ENCODE results near the gene TMIGD2. TPM values are rescaled to one million over a fixed set of nuclear protein-coding genes. Genes with fewer than 3 reads are reported as not detected.

TMIGD2 gene
- total and polyA plus RNA-seq, 2 experiments from 2014 or later = not detected

GRCh38 chr19:4294389-4294788 lies 7.8 kb downstream of the TMIGD2 start:
- Histone ChIP-seq H3K27ac (no peak overlapping the region), H3K27me3 (no peaks in the 10 kb centered on the region), H2AFZ (no peak overlapping the region), H3K9me2 (replicated peaks; ENCODE audit: insufficient read depth) (no peaks in the 10 kb centered on the region), H3K79me2 (no peaks in the 10 kb centered on the region), H3K9me3 (ENCODE audit: low read depth) (no peaks in the 10 kb centered on the region), H3K4me1 (ENCODE audit: insufficient read depth) (no peaks in the 10 kb centered on the region), H3K36me3 (replicated peaks; ENCODE audit: insufficient read depth, low read depth) (no peaks in the 10 kb centered on the region), H3K4me3 (no peak overlapping the region), H3K4me2 (no peak overlapping the region), H4K20me1 (ENCODE audit: insufficient read depth, poor library complexity, severe bottlenecking) (no peaks in the 10 kb centered on the region)
- DNase-seq (ENCODE audit: low spot score) = no peak
- 65% methylated on average over 10 of the region's 10 CpGs for WGBS (ENCODE audit: low lambda C conversion rate, missing lambda C conversion rate)
- TF ChIP-seq EZH2phosphoT487 (IDR thresholded peaks at IDR 0.05; ENCODE audit: low read depth, severe bottlenecking, unreplicated experiment) (no peak), EZH2 (IDR thresholded peaks at IDR 0.05; ENCODE audit: borderline replicate concordance) (no peak), CTCF (IDR thresholded peaks at IDR 0.05; ENCODE audit: poor library complexity) (no peak)

GRCh38 chr19:4292515-4292914 lies 9.7 kb downstream of the TMIGD2 start:
- no peak overlapping the region for H2AFZ ChIP-seq
- 87% methylated on average over 15 of the region's 15 CpGs for WGBS (ENCODE audit: low lambda C conversion rate, missing lambda C conversion rate)
- no peak overlapping the region for H3K27ac ChIP-seq
- no peak overlapping the region for H3K4me2 ChIP-seq
- H3K36me3 ChIP-seq (replicated peaks; ENCODE audit: insufficient read depth, low read depth) = no peaks in the 10 kb centered on the region
- TF ChIP-seq CTCF (IDR thresholded peaks at IDR 0.05; ENCODE audit: poor library complexity) (no peak), EZH2 (IDR thresholded peaks at IDR 0.05; ENCODE audit: borderline replicate concordance) (no peak), EZH2phosphoT487 (IDR thresholded peaks at IDR 0.05; ENCODE audit: low read depth, severe bottlenecking, unreplicated experiment) (no peak)
- DNase-seq (ENCODE audit: low spot score) = no peak
- H3K9me3 ChIP-seq (ENCODE audit: low read depth) = no peaks in the 10 kb centered on the region
- no peaks in the 10 kb centered on the region for H3K4me1 ChIP-seq (ENCODE audit: insufficient read depth)
- H4K20me1 ChIP-seq (ENCODE audit: insufficient read depth, poor library complexity, severe bottlenecking) = no peaks in the 10 kb centered on the region
- H3K27me3 ChIP-seq = no peaks in the 10 kb centered on the region
- H3K9me2 ChIP-seq (replicated peaks; ENCODE audit: insufficient read depth) = no peaks in the 10 kb centered on the region
- no peaks in the 10 kb centered on the region for H3K79me2 ChIP-seq
- no peak overlapping the region for H3K4me3 ChIP-seq

GRCh38 chr19:4291184-4291732 lies 10.9 kb downstream of the TMIGD2 start:
- Histone ChIP-seq H3K9me2 (replicated peaks; ENCODE audit: insufficient read depth) (no peaks in the 10 kb centered on the region), H3K4me3 (no peak overlapping the region), H3K27me3 (no peaks in the 10 kb centered on the region), H4K20me1 (ENCODE audit: insufficient read depth, poor library complexity, severe bottlenecking) (no peaks in the 10 kb centered on the region), H3K4me2 (no peak overlapping the region), H3K27ac (no peak overlapping the region), H2AFZ (no peak overlapping the region), H3K9me3 (ENCODE audit: low read depth) (no peaks in the 10 kb centered on the region), H3K4me1 (ENCODE audit: insufficient read depth) (no peaks in the 10 kb centered on the region), H3K79me2 (no peaks in the 10 kb centered on the region), H3K36me3 (replicated peaks; ENCODE audit: insufficient read depth, low read depth) (no peaks in the 10 kb centered on the region)
- TF ChIP-seq EZH2 (IDR thresholded peaks at IDR 0.05; ENCODE audit: borderline replicate concordance) (no peak), EZH2phosphoT487 (IDR thresholded peaks at IDR 0.05; ENCODE audit: low read depth, severe bottlenecking, unreplicated experiment) (no peak), CTCF (IDR thresholded peaks at IDR 0.05; ENCODE audit: poor library complexity) (no peak)
- no peak for DNase-seq (ENCODE audit: low spot score)
- WGBS (ENCODE audit: low lambda C conversion rate, missing lambda C conversion rate) = 83% methylated on average over 8 of the region's 8 CpGs
